ENCODE data around the gene ITGB3.

DNA sequence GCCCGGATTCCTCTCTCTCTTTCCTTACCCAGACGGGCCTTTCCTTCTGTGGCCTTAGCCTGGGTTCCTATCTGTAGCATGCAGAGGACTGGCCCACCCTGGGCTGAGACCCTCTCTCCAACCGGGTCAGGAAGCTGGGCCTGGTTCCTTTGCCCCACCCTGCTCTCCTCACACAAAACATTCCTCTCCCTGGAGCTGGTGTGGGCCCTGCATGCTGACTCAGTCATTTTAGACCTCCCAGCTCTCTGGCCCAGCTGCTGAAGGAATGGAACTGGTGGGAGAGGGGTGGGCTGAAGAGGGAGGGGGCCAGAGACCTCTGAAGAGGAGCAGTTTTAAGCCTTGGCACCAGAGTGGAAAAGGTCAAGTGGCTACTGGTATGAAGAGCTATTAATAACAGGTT is 43.5 kb upstream of the ITGB3 start:
- TF ChIP-seq SRF (CRISPR knock-in tag; IDR thresholded peaks at IDR 0.05) (no peak), ZNF133 (CRISPR knock-in tag; IDR thresholded peaks at IDR 0.05) (no peak), PYGO2 (tag; IDR thresholded peaks at IDR 0.05) (no peak), TCF7L2 (IDR thresholded peaks at IDR 0.05; ENCODE audit: low read depth, low read length) (no peak)
- TF ChIP-seq, protein P1, sequence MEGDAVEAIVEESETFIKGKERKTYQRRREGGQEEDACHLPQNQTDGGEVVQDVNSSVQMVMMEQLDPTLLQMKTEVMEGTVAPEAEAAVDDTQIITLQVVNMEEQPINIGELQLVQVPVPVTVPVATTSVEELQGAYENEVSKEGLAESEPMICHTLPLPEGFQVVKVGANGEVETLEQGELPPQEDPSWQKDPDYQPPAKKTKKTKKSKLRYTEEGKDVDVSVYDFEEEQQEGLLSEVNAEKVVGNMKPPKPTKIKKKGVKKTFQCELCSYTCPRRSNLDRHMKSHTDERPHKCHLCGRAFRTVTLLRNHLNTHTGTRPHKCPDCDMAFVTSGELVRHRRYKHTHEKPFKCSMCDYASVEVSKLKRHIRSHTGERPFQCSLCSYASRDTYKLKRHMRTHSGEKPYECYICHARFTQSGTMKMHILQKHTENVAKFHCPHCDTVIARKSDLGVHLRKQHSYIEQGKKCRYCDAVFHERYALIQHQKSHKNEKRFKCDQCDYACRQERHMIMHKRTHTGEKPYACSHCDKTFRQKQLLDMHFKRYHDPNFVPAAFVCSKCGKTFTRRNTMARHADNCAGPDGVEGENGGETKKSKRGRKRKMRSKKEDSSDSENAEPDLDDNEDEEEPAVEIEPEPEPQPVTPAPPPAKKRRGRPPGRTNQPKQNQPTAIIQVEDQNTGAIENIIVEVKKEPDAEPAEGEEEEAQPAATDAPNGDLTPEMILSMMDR (IDR thresholded peaks at IDR 0.05 in 2 of 3, conservative IDR thresholded peaks at IDR 0.05 in 1 of 3; ENCODE audit: insufficient read depth in 2 of 3, low read depth in 1 of 3, low read length in 3 of 3), result no peak
- TF ChIP-seq, protein P2, sequence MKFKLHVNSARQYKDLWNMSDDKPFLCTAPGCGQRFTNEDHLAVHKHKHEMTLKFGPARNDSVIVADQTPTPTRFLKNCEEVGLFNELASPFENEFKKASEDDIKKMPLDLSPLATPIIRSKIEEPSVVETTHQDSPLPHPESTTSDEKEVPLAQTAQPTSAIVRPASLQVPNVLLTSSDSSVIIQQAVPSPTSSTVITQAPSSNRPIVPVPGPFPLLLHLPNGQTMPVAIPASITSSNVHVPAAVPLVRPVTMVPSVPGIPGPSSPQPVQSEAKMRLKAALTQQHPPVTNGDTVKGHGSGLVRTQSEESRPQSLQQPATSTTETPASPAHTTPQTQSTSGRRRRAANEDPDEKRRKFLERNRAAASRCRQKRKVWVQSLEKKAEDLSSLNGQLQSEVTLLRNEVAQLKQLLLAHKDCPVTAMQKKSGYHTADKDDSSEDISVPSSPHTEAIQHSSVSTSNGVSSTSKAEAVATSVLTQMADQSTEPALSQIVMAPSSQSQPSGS (CRISPR knock-in tag; IDR thresholded peaks at IDR 0.05), result no peak
